HFF-Myc (cell line): ENCODE data around the gene C3orf33.

Experiments used
- DNase-seq: peaks from one replicate; pipeline ENCODE4 v3.0.0-alpha.2; 2011; ENCODE audit warnings: low read depth; ENCODE audit errors: extremely low read depth
- H3K4me3 ChIP-seq: replicated peaks from 2 replicates; pipeline ENCODE4 v1.5.1; 2011; ENCODE audit warnings: low read depth, mild to moderate bottlenecking, control low read depth, low read length
- TF ChIP-seq, protein P1 (sequence below): IDR thresholded peaks from 2 replicates; pipeline ENCODE4 v1.5.1; 2012; ENCODE audit warnings: mild to moderate bottlenecking, low read depth, low read length, control low read depth; ENCODE audit errors: missing control alignments

C3orf33 gene

DNA sequence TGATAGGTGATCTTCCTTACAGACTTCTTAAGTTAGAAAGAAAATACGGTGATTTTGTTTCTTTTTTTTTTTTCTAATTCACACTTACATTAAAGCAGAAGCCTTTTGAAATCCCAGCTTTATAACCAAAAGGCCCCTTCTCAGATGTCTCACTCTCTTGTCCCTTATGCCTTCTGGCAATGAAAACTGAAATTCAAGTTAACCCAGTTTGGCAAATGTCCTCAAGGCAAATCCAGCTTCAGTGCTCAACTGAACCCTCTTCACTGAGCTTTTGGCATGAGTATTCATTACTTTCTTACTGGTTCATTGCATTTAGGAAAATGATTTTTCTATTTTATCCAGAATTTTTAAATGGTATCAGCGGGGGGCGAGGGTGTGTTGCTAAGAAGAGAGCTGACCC lies 78.2 kb downstream of the C3orf33 start:
- no peak for DNase-seq
- TF ChIP-seq, protein P1, sequence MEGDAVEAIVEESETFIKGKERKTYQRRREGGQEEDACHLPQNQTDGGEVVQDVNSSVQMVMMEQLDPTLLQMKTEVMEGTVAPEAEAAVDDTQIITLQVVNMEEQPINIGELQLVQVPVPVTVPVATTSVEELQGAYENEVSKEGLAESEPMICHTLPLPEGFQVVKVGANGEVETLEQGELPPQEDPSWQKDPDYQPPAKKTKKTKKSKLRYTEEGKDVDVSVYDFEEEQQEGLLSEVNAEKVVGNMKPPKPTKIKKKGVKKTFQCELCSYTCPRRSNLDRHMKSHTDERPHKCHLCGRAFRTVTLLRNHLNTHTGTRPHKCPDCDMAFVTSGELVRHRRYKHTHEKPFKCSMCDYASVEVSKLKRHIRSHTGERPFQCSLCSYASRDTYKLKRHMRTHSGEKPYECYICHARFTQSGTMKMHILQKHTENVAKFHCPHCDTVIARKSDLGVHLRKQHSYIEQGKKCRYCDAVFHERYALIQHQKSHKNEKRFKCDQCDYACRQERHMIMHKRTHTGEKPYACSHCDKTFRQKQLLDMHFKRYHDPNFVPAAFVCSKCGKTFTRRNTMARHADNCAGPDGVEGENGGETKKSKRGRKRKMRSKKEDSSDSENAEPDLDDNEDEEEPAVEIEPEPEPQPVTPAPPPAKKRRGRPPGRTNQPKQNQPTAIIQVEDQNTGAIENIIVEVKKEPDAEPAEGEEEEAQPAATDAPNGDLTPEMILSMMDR: no peak
- no peak overlapping the region for H3K4me3 ChIP-seq

DNA sequence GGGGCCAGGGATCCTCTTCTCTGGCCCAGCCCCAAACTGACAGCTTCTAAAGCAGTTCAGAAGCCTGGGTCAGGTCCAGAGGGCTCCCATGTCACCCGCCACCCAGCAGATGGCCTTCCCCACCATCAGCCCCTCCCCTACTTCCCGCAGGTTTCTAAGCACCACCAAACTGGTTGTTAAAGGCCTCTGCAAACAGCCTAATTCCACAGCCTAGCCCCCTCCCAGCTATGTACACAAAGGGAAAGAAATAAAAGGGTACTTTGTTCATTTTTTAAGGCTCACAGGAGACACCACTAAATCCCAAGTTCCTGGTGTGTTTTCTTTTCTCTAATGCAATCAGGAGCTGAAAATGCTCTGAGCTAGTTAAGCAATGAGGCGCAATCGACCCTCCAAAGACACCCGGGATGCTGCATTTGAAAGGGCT lies 91.8 kb downstream of the C3orf33 start:
- TF ChIP-seq, protein P1: no peak
- DNase-seq: no peak
- H3K4me3 ChIP-seq: no peak overlapping the region
